HepG2 (cell line): ENCODE results near the gene OR2F2. TPM values are rescaled to one million over a fixed set of nuclear protein-coding genes. Genes with fewer than 3 reads are reported as not detected.
A peak's percentile ranks its signal among the peaks of the same experiment; 100 is the strongest.

Experiments used
- ATAC-seq: fragments of 200-7000 bp; cut with Tn5 transposase; 3 replicates; pipeline ENCODE4 v1.9.1; 2020; ENCODE audit warnings: mild to moderate bottlenecking, moderate library complexity
- BruUV-seq: library from RNA; stranded (reverse); fragments of 400-500 nt; replicated peaks from 2 replicates; lab custom pipeline; 2021; lab: Mats Ljungman, UMichigan
- CTCF ChIA-PET: fragments of 300-600 bp; formaldehyde crosslinking; extraction: SDS; loops from one replicate; lab custom pipeline; 2021; ENCODE audit warnings: low total read pairs, inconsistent platforms, low intra/inter-chr PET ratio; lab: Yijun Ruan, JAX
- POLR2A ChIA-PET: fragments of 350-600 bp; sonication (Branson Sonifier 250); formaldehyde crosslinking; loops from one replicate; lab custom pipeline; 2020; ENCODE audit warnings: antibody characterized with exemption, inconsistent platforms; lab: Yijun Ruan, JAX
- DNase-seq: peaks from one replicate; pipeline ENCODE4 v3.0.0-alpha.2; 2015; ENCODE audit warnings: low spot score
- FAIRE-seq: peaks from 3 replicates; lab custom pipeline; 2011; peaks lifted over from hg19 to GRCh38; lab: Jason Lieb, UNC
- H2AFZ ChIP-seq: one replicate; pipeline ENCODE4 v1.6.1; 2011; ENCODE audit warnings: low read length, inconsistent platforms
- H3K27ac ChIP-seq: fragments of 300-600 bp; 3 replicates; pipeline ENCODE4 v1.8.0; 2011; ENCODE audit warnings: mixed run types, mild to moderate bottlenecking, mixed read lengths, low read length, inconsistent platforms; ENCODE audit not compliant: insufficient read depth; ENCODE audit errors: extremely low read length
- H3K27me3 ChIP-seq, 2 experiments: fragments of 200-600 bp in 1 of 2; 2 replicates in 1 of 2; 3 replicates in 1 of 2; pipeline versions ENCODE4 v1.6.0 to v1.8.0; 2011; ENCODE audit warnings: low read length in 2 of 2, mild to moderate bottlenecking in 2 of 2, moderate library complexity in 2 of 2, inconsistent platforms in 1 of 2; ENCODE audit not compliant: insufficient read depth in 2 of 2, control insufficient read depth in 1 of 2
- H3K36me3 ChIP-seq, 2 experiments: fragments of 200-600 bp in 1 of 2; replicated peaks in 1 of 2; 2 replicates in 1 of 2; 3 replicates in 1 of 2; pipeline versions ENCODE4 v1.5.1 to v1.8.0; 2011; ENCODE audit warnings: low read length in 2 of 2, inconsistent platforms in 1 of 2; ENCODE audit not compliant: insufficient read depth in 2 of 2, control insufficient read depth in 1 of 2
- H3K4me1 ChIP-seq: 2 replicates; pipeline ENCODE4 v1.5.1; 2012; ENCODE audit warnings: low read length, inconsistent platforms; ENCODE audit not compliant: insufficient read depth
- H3K4me2 ChIP-seq: 2 replicates; pipeline ENCODE4 v1.6.0; 2011; ENCODE audit warnings: low read depth, low read length, inconsistent platforms
- H3K4me3 ChIP-seq, 3 experiments: fragments of 200-600 bp in 1 of 3; sonication (generic), shearing (Covaris generic) in 1 of 3; replicated peaks in 1 of 3; 2 replicates each; pipeline ENCODE4 v1.5.1; 2011 to 2016; ENCODE audit warnings: low read length in 3 of 3, inconsistent platforms in 2 of 3, low read depth in 2 of 3, mild to moderate bottlenecking in 2 of 3, control low read depth in 1 of 3, mixed read lengths in 1 of 3; ENCODE audit not compliant: insufficient read depth in 1 of 3
- H3K79me2 ChIP-seq: one replicate; pipeline ENCODE4 v1.6.1; 2011; ENCODE audit warnings: low read length, inconsistent platforms; ENCODE audit not compliant: insufficient read depth
- H3K9ac ChIP-seq: 2 replicates; pipeline ENCODE4 v1.6.0; 2011; ENCODE audit warnings: mild to moderate bottlenecking, low read depth, low read length, inconsistent platforms; ENCODE audit not compliant: insufficient read depth
- H3K9me3 ChIP-seq: 2 replicates; pipeline ENCODE4 v1.5.1; 2012; ENCODE audit warnings: mild to moderate bottlenecking, low read length
- H4K20me1 ChIP-seq: 2 replicates; pipeline ENCODE4 v1.6.0; 2011; ENCODE audit warnings: inconsistent platforms, mild to moderate bottlenecking, low read length, moderate library complexity; ENCODE audit not compliant: insufficient read depth
- AGO2 ChIP-seq: fragments of 200-400 bp; formaldehyde crosslinking; optimal IDR thresholded peaks from 2 replicates; pipeline ENCODE3; 2017; ENCODE audit warnings: mild to moderate bottlenecking, low read depth, low read length, moderate library complexity
- AKNA ChIP-seq: sonication (generic); formaldehyde crosslinking; IDR thresholded peaks from 2 replicates; pipeline ENCODE4 v1.4.0; 2020; ENCODE audit warnings: missing genetic modification reagents, borderline replicate concordance
- DNMT3B ChIP-seq: conservative IDR thresholded peaks from 2 replicates; pipeline ENCODE4 v1.6.1; 2016; ENCODE audit warnings: missing biosample characterization, control low read depth
- ETV5 ChIP-seq: IDR thresholded peaks from 2 replicates; pipeline ENCODE4 v1.6.1; 2018; ENCODE audit warnings: missing biosample characterization, missing genetic modification reagents, inconsistent platforms, borderline replicate concordance
- ETV6 ChIP-seq: sonication (generic); formaldehyde crosslinking; conservative IDR thresholded peaks from 2 replicates; pipeline ENCODE4 v1.4.0; 2020; ENCODE audit warnings: missing genetic modification reagents
- KAT7 ChIP-seq: IDR thresholded peaks from 2 replicates; pipeline ENCODE4 v1.6.1; 2018; ENCODE audit warnings: borderline replicate concordance, missing compliant biosample characterization
- KDM6A ChIP-seq: IDR thresholded peaks from 2 replicates; pipeline ENCODE4 v1.6.1; 2016; ENCODE audit warnings: low read depth
- ZFP82 ChIP-seq: sonication (generic); formaldehyde crosslinking; IDR thresholded peaks from 2 replicates; pipeline ENCODE4 v1.5.1; 2020; ENCODE audit warnings: mild to moderate bottlenecking, missing genetic modification reagents, borderline replicate concordance
- ZFP91 ChIP-seq: sonication (generic); formaldehyde crosslinking; IDR thresholded peaks from 2 replicates; pipeline ENCODE4 v1.9.0; 2022; ENCODE audit warnings: missing genetic modification reagents, mild to moderate bottlenecking, borderline replicate concordance
- ZKSCAN1 ChIP-seq: fragments of 150-350 bp; IDR thresholded peaks from 2 replicates; pipeline ENCODE4 v1.6.1; 2014; ENCODE audit warnings: low read length
- ZNF205 ChIP-seq: IDR thresholded peaks from 2 replicates; pipeline ENCODE4 v1.6.1; 2018; ENCODE audit warnings: missing biosample characterization, missing genetic modification reagents
- ZNF598 ChIP-seq: sonication (generic); formaldehyde crosslinking; IDR thresholded peaks from 2 replicates; pipeline ENCODE4 v1.5.1; 2020; ENCODE audit warnings: mild to moderate bottlenecking, missing genetic modification reagents, borderline replicate concordance
- ZNF761 ChIP-seq: sonication (generic); formaldehyde crosslinking; conservative IDR thresholded peaks from 2 replicates; pipeline ENCODE4 v1.4.0; 2020; ENCODE audit warnings: mild to moderate bottlenecking, missing genetic modification reagents
- WGBS: methylation state at CpG from one replicate; pipeline ENCODE4 v1.1.6; 2017; ENCODE audit warnings: low lambda C conversion rate; 5-methylcytosine and 5-hydroxymethylcytosine counted together
- in situ Hi-C: cut with HindIII; loops from 2 replicates; pipeline ENCODE4 v1.10.0; 2017; ENCODE audit warnings: low pct_unique_long_range_greater_than_20kb; ENCODE audit not compliant: extremely low pct_ligation_motif_present
- intact Hi-C: fragments of 100-400 bp; cut with micrococcal nuclease; formaldehyde crosslinking; loops from one replicate; pipeline ENCODE4 v1.10.0; 2022; ENCODE audit not compliant: unreplicated experiment
- polyA plus RNA-seq, 8 experiments: library from polyadenylated mRNA; depleted of rRNA in 3 of 8; stranded (reverse) in 7 of 8; unstranded in 1 of 8; fragments of >200 nt; fragmentation: Illumina TruSeq in 4 of 8; extraction: Trizol in 4 of 8; gene quantifications; 2 replicates each; pipeline versions ENCODE4 v1.2.1 to v1.2.3, GENCODE V29; 2011 to 2016; ENCODE audit warnings: low read depth in 4 of 8, missing spikeins in 1 of 8, mixed read lengths in 1 of 8; ENCODE audit not compliant: insufficient read depth in 1 of 8
- total RNA-seq, 5 experiments: library from RNA; depleted of rRNA; stranded (reverse); fragments of >200 nt; fragmentation: Illumina TruSeq; extraction: Trizol; gene quantifications; 2 replicates each; pipeline ENCODE4 v1.2.3, GENCODE V29; 2016; ENCODE audit warnings: low read depth in 1 of 5

OR2F2 gene
- total and polyA plus RNA-seq, 2 of the 13 experiments (the other 11 are each of a cell fraction or from before 2014, with no cell fraction given), result 0.13 TPM; not detected in 1

- peak overlapping the region; percentile 69 for H3K4me2 ChIP-seq
- H2AFZ ChIP-seq, result no peak overlapping the region
- DNase-seq, result peak; percentile 65
- 0 out of 2 replicates have a peak, but pooled peaks have one; percentile 6 for TF ChIP-seq ZNF761 (CRISPR knock-in tag)
- TF ChIP-seq ZFP91, result no peak
- TF ChIP-seq ETV6 (CRISPR knock-in tag), result no peak
- TF ChIP-seq ZNF598, result no peak
- TF ChIP-seq ZKSCAN1, result no peak
- TF ChIP-seq KDM6A (CRISPR knock-in tag), result no peak
- no peak for TF ChIP-seq ETV5 (CRISPR knock-in tag)
- 0 out of 2 replicates have a peak, but pooled peaks have one; percentile 6 for TF ChIP-seq ZFP82 (CRISPR knock-in tag)
- no peak for TF ChIP-seq AGO2
- no peak for TF ChIP-seq AKNA (CRISPR knock-in tag)
- TF ChIP-seq DNMT3B (CRISPR knock-in tag), result no peak
- TF ChIP-seq KAT7, result peak; percentile 11; the same call in 1 of the 2 replicates
- no peak for TF ChIP-seq ZNF205 (CRISPR knock-in tag)
- TF ChIP-seq, all 625 proteins: peak for 3
- H3K4me3 ChIP-seq, result peak overlapping the region in 1 of 3 experiments; percentile 14; a peak in 1 of 6 replicates
- no peaks in the 10 kb centered on the region; a peak in 1 of 5 replicates for H3K27me3 ChIP-seq
- WGBS, result 71% methylated on average over 9 of the region's 9 CpGs
- H3K4me1 ChIP-seq, result peaks cover 80% of the 10 kb centered on the region
- intact Hi-C loops (no loop called here), in situ Hi-C loops (loop anchor here (25.0 kb wide), 1 partner anchor 519 kb away; the partner anchor contains the start of gene ZYX)
- H3K9me3 ChIP-seq, result no peaks in the 10 kb centered on the region
- CTCF ChIA-PET, result no interaction called here
- POLR2A ChIA-PET, result interaction anchor here (9.4 kb wide), 1 partner anchor 23 kb away, joined by 174 read pairs; no protein-coding TSS in a partner anchor
- peaks cover 4% of the 10 kb centered on the region for H3K79me2 ChIP-seq
- ATAC-seq (no peak), FAIRE-seq (no peak)
- no peaks in the 10 kb centered on the region for H3K36me3 ChIP-seq
- BruUV-seq, result no TSS peak
- peak overlapping the region; percentile 99 for H3K27ac ChIP-seq
- H3K9ac ChIP-seq, result peak overlapping the region; percentile 58; the same call in 1 of the 2 replicates
- no peaks in the 10 kb centered on the region for H4K20me1 ChIP-seq
Observed at GRCh38 chr7:143906151-143906550, 28.9 kb upstream of the OR2F2 start.
